GM21447 (cell line): Measurements from ENCODE around the gene C1orf146.
"Not testable (repeated sequence)": the region's sequence is repeated elsewhere in the genome, so short reads cannot be mapped to it uniquely, and the experiment has no call there.

Experiments
- ATAC-seq: cut with Tn5 transposase; IDR thresholded peaks from one replicate; pipeline ENCODE4 v1.9.1; 2021; ENCODE audit not compliant: unreplicated experiment

Gene C1orf146

DNA sequence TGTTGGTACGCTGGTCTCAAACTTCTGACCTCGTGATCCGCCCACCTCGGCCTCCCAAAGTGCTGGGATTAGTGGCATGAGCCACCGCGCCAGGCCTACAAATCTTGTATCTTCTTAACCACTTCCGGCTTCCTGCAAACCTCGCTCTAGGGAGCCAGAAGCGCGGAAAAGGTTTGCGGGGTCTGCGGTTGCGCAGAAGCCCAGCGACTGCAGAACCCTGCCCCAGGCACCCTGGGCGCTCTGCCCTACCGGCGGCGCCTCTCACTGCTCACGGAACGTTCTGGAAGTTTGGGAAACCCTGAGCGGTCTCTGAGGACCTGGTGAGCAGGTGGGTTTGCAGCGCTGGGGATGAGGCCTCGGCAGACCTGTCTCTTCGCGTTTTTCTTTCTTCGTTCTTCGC, at the start of gene C1orf146:
Gene C1orf146 (plus strand): TSS at position 195 of the 400 bp plus-strand sequence. CDS start 13,506 bp downstream, outside the sequence.
- no peak for ATAC-seq

- ATAC-seq: no peak
Observed at GRCh38 chr1:92168657-92169056, 49.1 kb upstream of the C1orf146 start.

DNA sequence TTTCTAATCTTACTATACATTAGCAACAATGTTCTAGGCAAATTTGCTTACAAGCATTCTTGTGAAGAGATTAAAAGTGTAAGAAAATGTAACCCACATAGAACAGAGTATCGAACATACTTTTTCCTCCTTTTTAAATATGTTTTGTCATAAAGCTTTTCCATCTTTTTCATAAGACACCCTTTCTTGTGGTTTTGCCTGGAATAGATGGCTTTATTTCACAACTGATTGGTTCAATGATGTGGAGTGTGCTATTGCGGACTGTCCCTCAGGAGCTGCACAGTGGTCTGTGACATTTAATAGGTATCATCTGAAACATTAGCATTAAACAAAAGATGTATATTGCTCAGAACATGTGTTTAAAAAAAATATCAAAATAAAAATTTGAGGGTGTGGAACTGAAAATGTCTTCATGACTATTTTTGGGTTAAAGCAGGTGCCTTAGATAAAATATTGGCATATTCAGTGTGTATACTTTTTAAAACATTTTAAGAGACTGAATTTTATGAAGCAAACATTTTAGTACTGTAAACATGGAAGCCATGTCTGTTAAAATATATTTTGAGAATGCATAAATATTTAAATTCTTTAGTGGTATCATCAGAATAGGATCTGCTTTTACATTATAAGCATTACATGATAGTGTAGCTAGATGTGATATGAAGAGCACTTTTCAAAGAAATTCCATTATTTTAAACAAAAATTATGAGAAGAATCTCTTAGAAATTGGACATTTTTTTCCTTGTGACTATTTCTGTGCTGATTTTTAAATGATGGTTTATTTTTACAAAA, 48.3 kb upstream of the C1orf146 start:
- ATAC-seq: no peak

GRCh38 chr1:92184632-92185031, 33.1 kb upstream of the C1orf146 start:
- ATAC-seq: no peak

DNA sequence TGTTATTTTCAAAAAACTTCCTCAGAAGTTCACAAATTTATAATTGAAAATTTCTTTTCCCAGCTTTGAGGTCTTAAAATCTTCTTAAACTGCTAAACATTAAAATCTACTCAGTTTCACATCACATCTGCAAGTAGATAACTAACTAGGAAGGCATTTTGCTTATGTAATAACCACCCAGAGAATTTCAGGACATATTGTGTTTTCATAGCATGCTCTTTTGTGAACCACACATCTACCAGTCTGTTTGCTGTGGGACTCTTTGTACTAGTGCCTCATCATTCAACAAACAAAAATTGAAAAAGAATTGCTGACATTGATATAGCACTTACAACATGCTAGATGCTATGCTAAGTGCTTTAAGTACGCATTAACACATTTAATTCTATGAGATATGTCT, 31.6 kb upstream of the C1orf146 start:
- no peak for ATAC-seq

DNA sequence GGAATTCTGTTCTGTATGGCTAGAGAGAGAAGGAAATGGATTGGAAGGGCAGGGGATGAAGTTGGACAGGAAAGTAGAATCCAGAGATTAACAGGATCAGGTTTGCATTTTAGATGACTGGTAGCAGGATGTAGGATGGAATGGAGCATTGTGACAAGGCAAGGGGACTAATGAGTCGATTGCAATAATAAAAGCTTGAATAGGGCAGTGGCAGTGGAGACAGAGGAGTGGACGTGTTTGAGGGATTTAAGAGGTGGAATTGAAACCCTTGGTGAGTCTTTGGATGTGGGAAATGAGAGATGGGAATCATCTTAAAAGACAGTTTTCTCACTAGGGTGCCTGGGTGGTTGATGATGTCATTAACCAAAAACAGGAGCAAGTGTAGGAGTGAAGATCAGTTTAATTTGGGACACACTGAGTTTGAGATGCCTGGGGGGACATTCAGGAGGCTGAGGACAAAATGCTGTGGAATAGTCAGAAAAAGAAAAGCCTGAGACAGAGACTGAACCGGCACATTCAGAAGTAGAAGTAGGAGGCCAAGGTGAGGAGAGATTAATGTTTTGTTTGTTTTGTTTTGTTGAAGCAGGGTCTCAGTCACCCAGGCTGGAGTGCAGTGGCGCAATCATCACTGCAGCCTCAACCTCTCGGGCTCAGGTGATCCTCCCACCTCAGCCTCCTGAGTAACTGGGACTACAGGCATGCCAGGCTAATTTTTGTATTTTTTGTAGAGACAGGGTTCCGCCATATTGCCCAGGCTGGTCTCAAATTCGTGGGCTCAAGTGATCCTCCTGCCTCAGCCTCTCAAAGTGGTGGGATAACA, 29.1 kb upstream of the C1orf146 start:
- ATAC-seq: no peak

GRCh38 chr1:92191726-92192125, 26.0 kb upstream of the C1orf146 start:
- ATAC-seq: no peak

GRCh38 chr1:92192246-92192645, 25.5 kb upstream of the C1orf146 start:
- ATAC-seq: no peak

GRCh38 chr1:92194511-92194910, 23.2 kb upstream of the C1orf146 start:
- no peak for ATAC-seq

GRCh38 chr1:92201973-92202372, 15.7 kb upstream of the C1orf146 start:
- ATAC-seq: no peak

DNA sequence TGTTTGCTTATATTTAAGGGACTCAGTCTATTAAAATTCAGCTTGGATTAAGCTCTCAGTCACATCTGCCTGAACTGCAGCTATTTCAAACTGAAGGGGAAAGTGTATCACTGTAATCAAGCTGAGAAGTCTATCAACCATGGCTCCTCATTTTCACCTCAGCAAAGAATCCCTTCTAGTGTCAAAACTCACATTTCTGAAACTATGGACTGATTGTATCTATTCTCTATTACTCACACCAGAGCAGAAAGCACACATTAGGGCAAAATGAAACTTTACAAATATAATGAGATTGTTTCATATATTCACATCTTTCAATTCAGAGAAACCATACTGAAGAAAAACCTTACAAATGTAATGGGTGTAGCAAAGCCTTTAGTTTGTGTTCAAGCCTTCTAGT, 14.6 kb upstream of the C1orf146 start:
- no peak for ATAC-seq

- no peak for ATAC-seq
Observed at GRCh38 chr1:92210701-92211100, 7.0 kb upstream of the C1orf146 start.

GRCh38 chr1:92211166-92211565, 6.5 kb upstream of the C1orf146 start:
- ATAC-seq: no peak

GRCh38 chr1:92218559-92218958, 844 bp downstream of the C1orf146 start:
- no peak for ATAC-seq

- no peak for ATAC-seq
Observed at GRCh38 chr1:92219028-92219427, 1.3 kb downstream of the C1orf146 start.

DNA sequence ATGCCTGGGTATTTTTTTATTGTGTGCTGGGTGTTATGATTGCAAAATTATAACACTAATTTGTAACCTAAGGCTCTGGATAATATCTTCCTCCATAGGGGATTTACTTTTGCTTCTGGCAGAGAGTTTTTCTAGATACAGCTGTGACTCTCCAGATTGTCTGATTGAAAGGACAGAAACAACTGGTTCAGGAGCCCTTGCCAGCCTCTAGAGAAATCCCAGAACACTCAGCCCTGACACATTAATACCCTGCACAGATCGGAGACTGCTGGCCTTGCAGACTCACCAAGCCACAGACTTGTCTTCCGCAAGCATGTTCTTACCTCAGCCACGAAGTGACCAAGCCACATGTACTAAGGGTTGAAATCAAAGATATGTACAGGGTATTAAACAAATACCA, 10.7 kb downstream of the C1orf146 start:
- no peak for ATAC-seq

DNA sequence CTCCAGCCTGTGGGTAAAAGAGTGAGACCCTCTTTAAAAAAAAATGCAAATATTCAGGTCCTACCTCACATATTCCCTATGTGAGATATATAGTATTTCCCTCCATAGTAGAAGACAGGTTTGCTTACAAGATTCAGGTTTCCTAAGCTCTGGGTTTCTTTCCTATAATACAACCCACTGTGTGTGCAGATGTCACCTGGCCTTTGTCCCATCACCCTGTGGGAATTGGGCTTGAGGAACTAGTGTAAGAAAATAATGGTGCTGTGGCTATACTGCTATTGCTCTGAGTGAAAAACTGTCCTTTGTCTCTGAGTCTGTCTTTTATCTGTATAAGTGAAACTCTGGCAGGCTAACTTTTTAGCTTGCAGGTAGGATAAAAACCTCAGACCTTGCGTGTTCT, 13.0 kb downstream of the C1orf146 start:
- ATAC-seq: no peak

- no peak for ATAC-seq
Observed at GRCh38 chr1:92240034-92240433, 22.3 kb downstream of the C1orf146 start.

- no peak for ATAC-seq
Observed at GRCh38 chr1:92244376-92244775, 26.7 kb downstream of the C1orf146 start.

DNA sequence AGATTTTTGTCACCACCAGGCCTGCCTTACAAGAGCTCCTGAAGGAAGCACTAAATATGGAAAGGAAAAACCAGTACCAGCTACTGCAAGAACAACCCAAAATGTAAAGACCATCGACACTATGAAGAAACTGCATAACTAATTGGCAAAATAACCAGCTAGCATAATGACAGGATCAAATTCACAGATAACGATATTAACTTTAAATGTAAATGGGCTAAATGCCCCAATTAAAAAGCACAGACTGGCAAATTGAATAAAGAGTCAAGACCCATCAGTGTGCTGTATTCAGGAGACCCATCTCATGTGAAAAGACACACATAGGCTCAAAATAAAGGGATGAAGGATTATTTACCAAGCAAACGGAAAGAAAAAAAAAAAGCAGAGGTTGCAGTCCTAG, 37.0 kb downstream of the C1orf146 start:
- not testable (repeated sequence) for ATAC-seq

- no peak for ATAC-seq
Observed at GRCh38 chr1:92259350-92259749, 41.6 kb downstream of the C1orf146 start.

DNA sequence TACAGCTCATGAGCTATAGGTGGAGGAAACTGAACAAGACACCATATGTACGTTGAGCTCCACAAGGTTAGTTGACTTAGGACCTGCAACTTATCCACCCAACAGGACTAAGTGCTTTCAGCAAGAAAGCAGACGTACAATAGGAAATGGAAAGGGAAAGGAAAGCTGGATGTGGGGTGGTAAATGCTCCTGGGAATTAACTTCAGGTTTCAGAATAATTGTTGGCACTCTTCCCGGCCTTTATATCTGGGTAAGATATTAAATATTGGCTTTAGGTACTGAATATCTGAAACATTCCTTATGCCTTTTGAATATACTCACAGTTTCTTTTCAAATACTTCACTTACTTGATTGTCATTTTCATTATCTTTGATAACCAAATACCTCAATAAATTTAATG, 44.8 kb downstream of the C1orf146 start:
- ATAC-seq: no peak
